OCI-LY1 (cell line): ENCODE data around the gene CHCHD6.

Experiments
- EZH2 ChIP-seq: fragments of 200-600 bp; sonication (generic), shearing (Covaris generic); IDR thresholded peaks from 2 replicates; pipeline ENCODE4 v1.8.0; 2017; ENCODE audit warnings: borderline replicate concordance, mixed run types, mild to moderate bottlenecking, antibody characterized with exemption, low read length, moderate library complexity, mixed read lengths
- TF ChIP-seq, protein P1 (sequence below): fragments of 200-600 bp; sonication (generic), shearing (Covaris generic); IDR thresholded peaks from 2 replicates; pipeline ENCODE4 v1.5.1; 2017; ENCODE audit warnings: mild to moderate bottlenecking, antibody characterized with exemption, low read length, moderate library complexity, mixed read lengths

DNA sequence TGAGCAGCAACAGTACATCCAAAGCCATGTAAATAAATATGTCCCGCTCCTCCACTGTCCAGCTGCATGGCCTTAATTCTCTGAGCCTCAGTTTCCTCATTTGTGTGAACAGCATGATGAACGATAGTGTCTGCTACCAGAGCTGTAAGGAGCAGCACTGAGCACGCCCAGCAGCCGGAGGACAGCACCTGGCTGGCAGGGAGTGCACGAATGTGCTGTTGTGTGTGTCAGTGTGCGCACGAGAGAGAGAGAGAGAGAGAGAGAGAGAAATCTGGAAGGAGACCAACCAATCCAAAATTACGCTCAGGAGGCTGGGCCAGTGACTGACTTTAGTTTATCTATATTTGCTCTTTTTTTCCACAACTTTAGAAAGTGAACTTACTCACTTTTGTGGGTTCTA is 252.3 kb downstream of the CHCHD6 start:
- TF ChIP-seq, protein P1, sequence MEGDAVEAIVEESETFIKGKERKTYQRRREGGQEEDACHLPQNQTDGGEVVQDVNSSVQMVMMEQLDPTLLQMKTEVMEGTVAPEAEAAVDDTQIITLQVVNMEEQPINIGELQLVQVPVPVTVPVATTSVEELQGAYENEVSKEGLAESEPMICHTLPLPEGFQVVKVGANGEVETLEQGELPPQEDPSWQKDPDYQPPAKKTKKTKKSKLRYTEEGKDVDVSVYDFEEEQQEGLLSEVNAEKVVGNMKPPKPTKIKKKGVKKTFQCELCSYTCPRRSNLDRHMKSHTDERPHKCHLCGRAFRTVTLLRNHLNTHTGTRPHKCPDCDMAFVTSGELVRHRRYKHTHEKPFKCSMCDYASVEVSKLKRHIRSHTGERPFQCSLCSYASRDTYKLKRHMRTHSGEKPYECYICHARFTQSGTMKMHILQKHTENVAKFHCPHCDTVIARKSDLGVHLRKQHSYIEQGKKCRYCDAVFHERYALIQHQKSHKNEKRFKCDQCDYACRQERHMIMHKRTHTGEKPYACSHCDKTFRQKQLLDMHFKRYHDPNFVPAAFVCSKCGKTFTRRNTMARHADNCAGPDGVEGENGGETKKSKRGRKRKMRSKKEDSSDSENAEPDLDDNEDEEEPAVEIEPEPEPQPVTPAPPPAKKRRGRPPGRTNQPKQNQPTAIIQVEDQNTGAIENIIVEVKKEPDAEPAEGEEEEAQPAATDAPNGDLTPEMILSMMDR, result no peak
- TF ChIP-seq EZH2, result no peak
